A549 treated with CORT108297 at 1 μM for 4 hours (cell line): ENCODE data around the gene RND2. TPM values are rescaled to one million over a fixed set of nuclear protein-coding genes. Genes with fewer than 3 reads are reported as not detected.

Experiments used
- total RNA-seq: library from RNA; stranded (reverse); fragments of 200-300 nt; extraction: Qiagen RNA extraction; gene quantifications from 5 replicates; pipeline ENCODE4 v1.2.3, GENCODE V29; 2022

RND2 gene
- total RNA-seq, result 0.13 to 0.22 TPM (median 0.15 TPM) in 5 replicates

DNA sequence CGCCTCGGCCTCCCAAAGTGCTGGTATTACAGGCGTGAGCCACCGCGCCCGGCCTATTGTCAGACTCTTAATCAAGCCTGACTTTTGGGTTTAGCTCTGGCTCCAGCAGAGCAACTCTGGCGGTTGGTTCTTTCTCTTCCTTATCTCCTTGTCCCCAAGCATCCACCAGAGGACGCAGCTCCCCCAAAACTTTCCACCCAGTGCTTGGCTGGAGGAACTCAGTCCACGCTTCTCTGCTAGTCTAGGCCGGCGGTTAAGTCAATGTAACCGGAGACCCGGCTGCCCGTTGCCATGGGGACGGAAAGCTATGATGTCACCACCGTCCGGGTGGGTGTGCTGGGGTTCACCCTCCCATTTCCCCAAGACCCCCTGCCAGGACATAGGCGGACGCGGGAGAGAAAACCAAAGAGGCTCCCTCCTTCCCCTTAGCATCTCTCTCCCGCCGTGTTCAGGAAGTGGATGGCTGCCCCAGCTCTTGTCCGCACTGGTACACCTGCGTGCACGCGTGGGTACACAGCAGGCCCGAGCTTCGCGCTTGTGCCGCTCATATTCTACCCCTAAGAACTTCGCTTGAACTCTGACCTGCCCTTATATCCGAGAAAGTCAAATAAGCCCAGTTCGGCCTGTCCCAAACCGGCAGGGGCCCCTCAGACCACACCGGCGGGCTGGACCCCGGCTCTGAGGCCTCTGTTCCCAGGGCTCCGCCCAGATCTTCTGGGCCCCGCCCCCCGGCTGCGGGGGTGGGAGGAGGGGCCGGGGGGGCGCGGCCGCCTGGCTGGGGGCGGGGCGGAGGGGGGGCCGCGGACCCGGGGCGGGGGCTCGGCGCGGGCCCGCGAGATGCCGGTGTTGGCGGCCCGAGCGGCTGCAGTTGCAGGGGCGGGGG lies at the start of gene RND2:
Gene RND2, plus strand, starts transcription at position 825 of the 883 bp plus-strand sequence. CDS start 117 bp downstream, outside the sequence.

GRCh38 chr17:42979511-42980273 lies 45.3 kb upstream of the RND2 start, which contains the start of gene PTGES3L:
Gene PTGES3L (minus strand): TSS chr17:42980080. CDS start chr17:42980053, 27 bp downstream.

DNA sequence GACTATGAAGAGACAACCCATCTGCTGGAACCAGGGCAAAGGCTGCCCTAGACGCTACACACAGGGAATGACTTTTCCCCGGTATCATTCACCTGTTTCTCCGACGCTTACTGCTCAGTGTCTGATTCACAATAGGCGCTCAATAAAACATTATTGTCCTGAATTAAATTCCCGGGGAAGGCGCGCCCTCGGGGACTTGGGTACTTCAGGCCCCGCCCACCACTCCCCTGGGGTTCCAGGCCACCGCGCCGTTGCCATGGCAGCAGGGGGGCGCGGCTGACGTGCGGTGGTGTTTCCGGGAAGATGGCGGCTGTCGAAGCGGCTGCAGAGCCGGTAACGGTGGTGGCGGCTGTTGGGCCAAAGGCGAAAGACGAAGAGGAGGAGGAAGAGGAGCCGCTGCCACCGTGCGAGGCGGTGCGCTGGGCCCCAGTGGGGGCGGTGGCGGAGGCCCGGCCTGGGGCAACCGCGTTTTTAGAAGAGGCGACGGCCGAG lies 44.7 kb upstream of the RND2 start, which contains the start of gene RUNDC1:
Gene RUNDC1, plus strand, starts transcription at position 292 of the 492 bp plus-strand sequence. Its CDS starts 12 bp downstream, at position 304.

GRCh38 chr17:42997984-42998938 lies 26.8 kb upstream of the RND2 start, which contains the start of gene RPL27:
Gene RPL27 (plus strand): TSS chr17:42998419. CDS start chr17:42998751, 332 bp downstream.

DNA sequence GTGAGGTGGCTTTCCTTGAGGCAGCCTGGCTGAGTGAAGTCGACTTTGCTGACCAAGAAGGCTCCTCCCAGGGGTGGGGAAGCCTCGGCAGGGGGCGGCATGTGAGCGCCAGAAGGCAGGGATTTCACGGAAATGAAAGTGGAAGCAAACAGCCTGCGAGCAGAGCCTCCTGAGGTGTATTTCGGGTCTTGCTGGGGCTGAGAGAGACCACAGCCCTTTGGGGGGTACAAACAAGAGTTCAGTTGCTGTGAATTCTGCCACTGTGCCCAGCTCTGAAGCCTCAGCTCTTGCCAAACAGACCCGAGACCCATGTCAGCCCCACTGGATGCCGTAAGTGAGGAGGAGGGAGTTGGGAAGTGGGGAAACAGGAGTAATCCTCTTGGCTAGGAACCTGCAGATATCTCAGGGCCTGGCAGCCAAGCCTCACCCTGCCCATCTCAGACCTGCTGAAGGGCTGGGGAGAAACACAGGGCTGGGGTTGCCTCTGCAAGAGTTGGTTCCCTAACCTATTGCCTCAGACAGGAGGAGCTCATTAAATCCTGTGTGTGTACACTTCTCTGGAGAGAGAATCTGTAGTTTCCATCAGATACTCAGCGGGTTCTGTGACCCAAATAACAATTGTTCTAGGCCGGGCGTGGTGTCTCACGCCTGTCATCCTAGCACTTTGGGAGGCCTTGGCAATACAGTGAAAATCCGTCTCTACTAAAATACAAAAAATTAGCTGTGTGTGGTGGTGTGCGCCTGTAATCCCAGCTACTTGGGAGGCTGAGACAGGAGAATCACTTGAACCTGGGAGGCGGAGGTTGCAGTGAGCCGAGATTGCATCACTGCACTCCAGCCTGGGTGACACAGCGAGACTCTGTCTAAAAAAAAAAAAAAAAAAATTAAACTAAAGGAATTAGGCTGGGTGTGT lies 18.1 kb upstream of the RND2 start, which contains the start of gene IFI35:
Gene IFI35, plus strand, starts transcription at position 146 of the 913 bp plus-strand sequence. Its CDS starts 164 bp downstream, at position 310.

DNA sequence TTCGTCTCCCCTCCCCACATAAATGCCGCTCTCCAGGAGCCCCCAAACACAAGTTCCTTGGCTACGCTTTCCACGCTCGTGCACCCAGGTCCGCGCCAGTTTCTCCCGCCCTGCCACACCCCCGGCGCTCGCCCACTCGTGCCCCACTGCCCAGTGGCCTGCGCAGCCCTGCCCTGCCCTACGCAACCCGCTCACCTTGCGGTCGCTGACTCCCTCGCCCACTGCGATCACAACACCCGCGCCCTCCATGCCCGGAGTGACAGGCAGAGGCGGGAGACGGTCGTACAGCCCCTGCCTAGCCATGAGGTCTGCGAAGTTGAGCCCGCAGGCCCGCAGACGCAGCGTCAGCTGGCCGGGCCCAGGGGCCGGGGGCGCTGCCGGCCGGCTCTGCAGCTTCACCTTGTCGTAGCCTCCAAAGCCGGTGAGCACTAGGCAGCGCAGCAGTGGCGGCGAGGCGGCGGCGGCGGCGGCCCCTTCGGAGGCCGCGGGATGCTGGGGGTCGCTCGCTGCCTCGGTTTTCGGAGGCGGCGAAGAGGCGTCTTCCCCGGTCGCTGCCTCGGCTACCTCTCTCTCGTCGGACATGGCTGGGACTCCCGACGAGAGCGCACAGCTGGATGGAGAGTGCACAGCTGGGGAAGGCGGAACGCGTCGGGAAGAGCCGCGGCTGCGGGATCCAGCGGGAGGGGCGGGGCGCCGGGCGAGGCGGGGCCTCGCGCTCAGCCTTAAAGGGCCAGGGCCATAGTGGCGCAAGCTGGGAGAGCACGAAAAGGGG lies 3.1 kb upstream of the RND2 start, which contains the start of gene VAT1:
Gene VAT1, minus strand, starts transcription at position 645 of the 772 bp plus-strand sequence. Its CDS starts 63 bp downstream, at position 582.

Other genes with a start within 250 kb of the RND2 start
- gene WNK4, start 244.6 kb upstream of the RND2 start, total RNA-seq, result 0.58 to 1.4 TPM (median 1.3 TPM) in 5 replicates
- 123 to 146 TPM (median 132 TPM) in 5 replicates for gene COA3, start 226.5 kb upstream of the RND2 start, total RNA-seq
- gene CNTD1, start 226.4 kb upstream of the RND2 start, total RNA-seq, result 0.05 to 0.17 TPM (median 0.07 TPM) in 4 of 5 replicates, not detected in the other
- gene BECN1, start 200.9 kb upstream of the RND2 start, total RNA-seq, result 75.6 to 100 TPM (median 79.7 TPM) in 5 replicates
- 217 to 301 TPM (median 236 TPM) in 5 replicates for gene PSME3, start 191.8 kb upstream of the RND2 start, total RNA-seq
- 2.0 to 2.4 TPM (median 2.1 TPM) in 5 replicates for gene AOC2, start 180.7 kb upstream of the RND2 start, total RNA-seq
- gene AOC3, start 174.0 kb upstream of the RND2 start, total RNA-seq, result 1.1 to 2.3 TPM (median 1.2 TPM) in 5 replicates
- gene G6PC1, start 124.4 kb upstream of the RND2 start, total RNA-seq, result not detected in 5 replicates
- gene AARSD1, start 60.8 kb upstream of the RND2 start, total RNA-seq, result 53.3 to 63.0 TPM (median 57.0 TPM) in 5 replicates
- 0.67 to 1.4 TPM (median 1.2 TPM) in 5 replicates for gene PTGES3L, start 45.2 kb upstream of the RND2 start, total RNA-seq
- 19.7 to 21.0 TPM (median 20.7 TPM) in 5 replicates for gene RUNDC1, start 44.7 kb upstream of the RND2 start, total RNA-seq
- gene RPL27, start 26.8 kb upstream of the RND2 start, total RNA-seq, result 2,812 to 3,317 TPM (median 2,997 TPM) in 5 replicates
- 17.4 to 21.8 TPM (median 18.7 TPM) in 5 replicates for gene IFI35, start 18.4 kb upstream of the RND2 start, total RNA-seq
- 209 to 246 TPM (median 236 TPM) in 5 replicates for gene VAT1, start 2.8 kb upstream of the RND2 start, total RNA-seq
- 20.3 to 28.5 TPM (median 26.2 TPM) in 5 replicates for gene BRCA1, start 100.1 kb downstream of the RND2 start, total RNA-seq
- 33.5 to 47.4 TPM (median 43.8 TPM) in 5 replicates for gene NBR1, start 146.0 kb downstream of the RND2 start, total RNA-seq
- 0.82 to 1.5 TPM (median 0.96 TPM) in 5 replicates for gene TMEM106A, start 186.6 kb downstream of the RND2 start, total RNA-seq
- gene CCDC200, start 203.4 kb downstream of the RND2 start, total RNA-seq, result not detected in 5 replicates
- gene RNU2-1, start 208.7 kb downstream of the RND2 start, total RNA-seq, result not detected in 5 replicates